MM.1S (cell line): Measurements from ENCODE around the gene ST6GALNAC1.

Experiments
- CTCF ChIP-seq: fragments of 300-600 bp; sonication (generic); IDR thresholded peaks from 2 replicates; pipeline ENCODE4 v1.5.1; 2016; ENCODE audit warnings: antibody characterized with exemption, low read length, mixed read lengths
- EZH2 ChIP-seq: fragments of 300-600 bp; sonication (generic); optimal IDR thresholded peaks from 2 replicates; pipeline ENCODE3; 2017; ENCODE audit warnings: low read depth, mild to moderate bottlenecking, antibody characterized with exemption, low read length, mixed read lengths
- EZH2phosphoT487 ChIP-seq: fragments of 300-600 bp; sonication (generic); IDR thresholded peaks from 2 replicates; pipeline ENCODE4 v1.6.1; 2018; ENCODE audit warnings: antibody characterized with exemption, low read length

GRCh38 chr17:76612465-76612864 is 31.1 kb downstream of the ST6GALNAC1 start:
- TF ChIP-seq CTCF (no peak), EZH2 (no peak), EZH2phosphoT487 (no peak)
